ENCODE measurements around the gene ELOF1.

- no peak for TF ChIP-seq POLR2A (IDR thresholded peaks at IDR 0.05; ENCODE audit: low read depth, low read length)
- no peak for TF ChIP-seq POLR2AphosphoS5 (IDR thresholded peaks at IDR 0.05; ENCODE audit: low read depth, low read length)
- TF ChIP-seq TAF1 (IDR thresholded peaks at IDR 0.05; ENCODE audit: borderline replicate concordance, low read depth, low read length), result no peak
Observed at GRCh38 chr19:11513946-11514345, 45.1 kb downstream of the ELOF1 start.

Measured in GM12892 (cell line).